ENCODE results near the gene DNAJC24. TPM values are rescaled to one million over a fixed set of nuclear protein-coding genes. Genes with fewer than 3 reads are reported as not detected.
"Not testable (repeated sequence)": the region's sequence is repeated elsewhere in the genome, so short reads cannot be mapped to it uniquely, and the experiment has no call there.

Gene DNAJC24, protein sequence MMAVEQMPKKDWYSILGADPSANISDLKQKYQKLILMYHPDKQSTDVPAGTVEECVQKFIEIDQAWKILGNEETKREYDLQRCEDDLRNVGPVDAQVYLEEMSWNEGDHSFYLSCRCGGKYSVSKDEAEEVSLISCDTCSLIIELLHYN
- polyA plus RNA-seq (45.1 and 47.3 TPM in 2 replicates), polyA minus RNA-seq (55.8 and 59.7 TPM in 2 replicates)

DNA sequence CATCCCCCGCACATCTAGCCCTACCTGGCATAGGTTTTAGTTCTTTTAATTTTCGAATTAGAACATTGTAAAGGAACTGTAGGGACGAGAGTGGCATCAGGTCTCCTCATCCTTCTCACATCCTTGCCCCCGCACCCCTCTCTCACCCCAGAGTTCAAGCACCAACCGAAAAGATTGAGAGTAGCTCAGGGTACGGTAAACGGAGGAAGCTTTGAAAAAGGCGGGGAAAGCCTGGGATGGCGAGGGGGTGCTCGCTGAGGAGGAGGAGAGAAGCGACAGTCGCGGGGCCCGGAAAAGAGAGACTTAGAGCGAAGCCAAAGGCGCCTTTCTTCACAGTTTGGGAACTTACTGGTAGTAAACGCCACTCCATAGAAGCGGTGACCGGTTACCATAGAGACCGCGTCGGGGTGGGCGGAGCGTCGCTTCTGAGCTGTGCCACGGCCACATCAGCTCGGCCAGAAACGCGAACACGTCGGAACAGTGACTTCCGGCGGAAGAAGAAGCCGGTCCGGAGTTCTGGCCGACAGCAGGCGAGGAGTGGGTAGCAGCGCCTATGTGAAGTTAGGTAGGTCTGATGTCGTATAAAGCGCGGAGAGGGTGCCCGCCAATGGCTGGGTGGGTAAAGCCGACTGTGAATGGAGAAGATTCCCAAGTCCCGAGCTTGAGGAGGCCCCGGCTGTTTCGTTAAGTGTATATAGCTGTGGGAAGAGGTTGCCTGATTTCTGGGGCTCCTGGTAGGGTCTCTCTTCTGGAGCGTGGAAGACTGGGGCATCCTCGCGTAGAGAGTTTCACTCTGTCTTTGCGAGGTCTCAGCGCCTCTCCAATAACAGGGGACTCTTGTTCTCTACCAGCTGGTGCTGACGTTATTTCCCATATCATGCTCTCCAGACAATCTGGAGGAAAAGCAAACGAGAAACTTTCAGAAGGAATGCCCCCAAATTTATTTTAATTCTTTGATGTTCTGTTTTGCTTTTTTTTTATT lies at the start of gene DNAJC24, which contains the start of gene DCDC1:
TSS of gene DNAJC24 (plus strand) at position 513 of the 982 bp plus-strand sequence. CDS start 889 bp downstream, outside the sequence.
TSS of gene DCDC1 (minus strand) at position 392 of the 982 bp plus-strand sequence. CDS start 41,459 bp downstream, outside the sequence.
- Histone ChIP-seq H3K9me3 (ENCODE audit: low read length) (no peaks in the 10 kb centered on the region), H2AFZ (ENCODE audit: low read depth, low read length) (peak within 1 kb of the TSS; percentile 65), H3K27ac (ENCODE audit: low read length) (peak within 1 kb of the TSS; percentile 64)

DNA sequence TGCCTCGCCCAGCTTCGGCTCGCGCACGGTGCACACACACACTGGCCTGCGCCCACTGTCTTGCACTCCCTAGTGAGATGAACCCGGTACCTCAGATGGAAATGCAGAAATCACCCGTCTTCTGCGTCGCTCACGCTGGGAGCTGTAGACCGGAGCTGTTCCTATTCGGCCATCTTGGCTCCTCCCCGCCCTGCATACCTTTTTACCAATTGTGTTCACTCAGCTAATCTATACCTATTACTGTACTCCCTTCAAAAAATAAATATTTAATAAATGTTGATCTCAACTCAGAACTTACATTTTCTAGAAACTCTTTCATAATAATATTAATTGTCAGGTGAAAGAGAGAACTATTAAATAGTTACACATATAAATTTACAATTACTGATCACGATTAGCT lies 48.2 kb upstream of the DNAJC24 start:
- H3F3A ChIP-seq (ENCODE audit: insufficient read depth, low read length, poor library complexity, severe bottlenecking), result not testable (repeated sequence)

More for the DNA sequence above, at the start of gene DNAJC24, which contains the start of gene DCDC1:
- TF ChIP-seq EZH2 (IDR thresholded peaks at IDR 0.05; ENCODE audit: borderline replicate concordance, insufficient read depth, low read length, poor library complexity, severe bottlenecking), result no peak
- TF ChIP-seq MXI1 (conservative IDR thresholded peaks at IDR 0.05; ENCODE audit: poor library complexity, severe bottlenecking), result peak; percentile 89
- TF ChIP-seq EP300 (conservative IDR thresholded peaks at IDR 0.05; ENCODE audit: poor library complexity, severe bottlenecking), result peak; percentile 62
- peak; percentile 77 for TF ChIP-seq POLR2AphosphoS5 (IDR thresholded peaks at IDR 0.05)
- peak; percentile 64 for TF ChIP-seq RAD21 (conservative IDR thresholded peaks at IDR 0.05)
- TF ChIP-seq, protein P1, sequence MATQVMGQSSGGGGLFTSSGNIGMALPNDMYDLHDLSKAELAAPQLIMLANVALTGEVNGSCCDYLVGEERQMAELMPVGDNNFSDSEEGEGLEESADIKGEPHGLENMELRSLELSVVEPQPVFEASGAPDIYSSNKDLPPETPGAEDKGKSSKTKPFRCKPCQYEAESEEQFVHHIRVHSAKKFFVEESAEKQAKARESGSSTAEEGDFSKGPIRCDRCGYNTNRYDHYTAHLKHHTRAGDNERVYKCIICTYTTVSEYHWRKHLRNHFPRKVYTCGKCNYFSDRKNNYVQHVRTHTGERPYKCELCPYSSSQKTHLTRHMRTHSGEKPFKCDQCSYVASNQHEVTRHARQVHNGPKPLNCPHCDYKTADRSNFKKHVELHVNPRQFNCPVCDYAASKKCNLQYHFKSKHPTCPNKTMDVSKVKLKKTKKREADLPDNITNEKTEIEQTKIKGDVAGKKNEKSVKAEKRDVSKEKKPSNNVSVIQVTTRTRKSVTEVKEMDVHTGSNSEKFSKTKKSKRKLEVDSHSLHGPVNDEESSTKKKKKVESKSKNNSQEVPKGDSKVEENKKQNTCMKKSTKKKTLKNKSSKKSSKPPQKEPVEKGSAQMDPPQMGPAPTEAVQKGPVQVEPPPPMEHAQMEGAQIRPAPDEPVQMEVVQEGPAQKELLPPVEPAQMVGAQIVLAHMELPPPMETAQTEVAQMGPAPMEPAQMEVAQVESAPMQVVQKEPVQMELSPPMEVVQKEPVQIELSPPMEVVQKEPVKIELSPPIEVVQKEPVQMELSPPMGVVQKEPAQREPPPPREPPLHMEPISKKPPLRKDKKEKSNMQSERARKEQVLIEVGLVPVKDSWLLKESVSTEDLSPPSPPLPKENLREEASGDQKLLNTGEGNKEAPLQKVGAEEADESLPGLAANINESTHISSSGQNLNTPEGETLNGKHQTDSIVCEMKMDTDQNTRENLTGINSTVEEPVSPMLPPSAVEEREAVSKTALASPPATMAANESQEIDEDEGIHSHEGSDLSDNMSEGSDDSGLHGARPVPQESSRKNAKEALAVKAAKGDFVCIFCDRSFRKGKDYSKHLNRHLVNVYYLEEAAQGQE (IDR thresholded peaks at IDR 0.05; ENCODE audit: borderline replicate concordance), result peak; percentile 35
- TF ChIP-seq SMC3 (conservative IDR thresholded peaks at IDR 0.05; ENCODE audit: poor library complexity), result peak; percentile 71
- TF ChIP-seq, protein P2, sequence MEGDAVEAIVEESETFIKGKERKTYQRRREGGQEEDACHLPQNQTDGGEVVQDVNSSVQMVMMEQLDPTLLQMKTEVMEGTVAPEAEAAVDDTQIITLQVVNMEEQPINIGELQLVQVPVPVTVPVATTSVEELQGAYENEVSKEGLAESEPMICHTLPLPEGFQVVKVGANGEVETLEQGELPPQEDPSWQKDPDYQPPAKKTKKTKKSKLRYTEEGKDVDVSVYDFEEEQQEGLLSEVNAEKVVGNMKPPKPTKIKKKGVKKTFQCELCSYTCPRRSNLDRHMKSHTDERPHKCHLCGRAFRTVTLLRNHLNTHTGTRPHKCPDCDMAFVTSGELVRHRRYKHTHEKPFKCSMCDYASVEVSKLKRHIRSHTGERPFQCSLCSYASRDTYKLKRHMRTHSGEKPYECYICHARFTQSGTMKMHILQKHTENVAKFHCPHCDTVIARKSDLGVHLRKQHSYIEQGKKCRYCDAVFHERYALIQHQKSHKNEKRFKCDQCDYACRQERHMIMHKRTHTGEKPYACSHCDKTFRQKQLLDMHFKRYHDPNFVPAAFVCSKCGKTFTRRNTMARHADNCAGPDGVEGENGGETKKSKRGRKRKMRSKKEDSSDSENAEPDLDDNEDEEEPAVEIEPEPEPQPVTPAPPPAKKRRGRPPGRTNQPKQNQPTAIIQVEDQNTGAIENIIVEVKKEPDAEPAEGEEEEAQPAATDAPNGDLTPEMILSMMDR (IDR thresholded peaks at IDR 0.05; ENCODE audit: poor library complexity, severe bottlenecking), result peak; percentile 33
- peak; percentile 68 for TF ChIP-seq TAF1 (IDR thresholded peaks at IDR 0.05; ENCODE audit: low read depth)
- peaks cover 14% of the 10 kb centered on the region for H3K79me2 ChIP-seq (replicated peaks; ENCODE audit: insufficient read depth, low read length)
- H3K27me3 ChIP-seq (ENCODE audit: insufficient read depth, low read depth, low read length), result no peaks in the 10 kb centered on the region
- no peaks in the 10 kb centered on the region for H3K9me2 ChIP-seq (ENCODE audit: insufficient read depth, low read length)
- peak within 1 kb of the TSS; percentile 83 for H3K4me2 ChIP-seq (ENCODE audit: low read length)
- H3F3A ChIP-seq (ENCODE audit: insufficient read depth, low read length, poor library complexity, severe bottlenecking), result no peaks in the 10 kb centered on the region
- no peaks in the 10 kb centered on the region for H4K20me1 ChIP-seq (ENCODE audit: insufficient read depth)
- H3K9ac ChIP-seq (ENCODE audit: low read length), result peak within 1 kb of the TSS; percentile 59
- H3K4me3 ChIP-seq (ENCODE audit: low read length), result peak within 1 kb of the TSS; percentile 67
- no peaks in the 10 kb centered on the region for H3K36me3 ChIP-seq (ENCODE audit: insufficient read depth, low read length)

More for the DNA sequence above, 48.2 kb upstream of the DNAJC24 start:
- H3K9ac ChIP-seq (ENCODE audit: low read length); H3K27ac ChIP-seq (ENCODE audit: low read length); H3K79me2 ChIP-seq (replicated peaks; ENCODE audit: insufficient read depth, low read length); H3K36me3 ChIP-seq (ENCODE audit: insufficient read depth, low read length); H4K20me1 ChIP-seq (ENCODE audit: insufficient read depth); H2AFZ ChIP-seq (ENCODE audit: low read depth, low read length); H3K27me3 ChIP-seq (ENCODE audit: insufficient read depth, low read depth, low read length); H3K9me2 ChIP-seq (ENCODE audit: insufficient read depth, low read length); H3K4me3 ChIP-seq (ENCODE audit: low read length); H3K4me2 ChIP-seq (ENCODE audit: low read length); H3K9me3 ChIP-seq (ENCODE audit: low read length): not testable (repeated sequence)
